Measurements from ENCODE around the gene PRKAB1. TPM values are rescaled to one million over a fixed set of nuclear protein-coding genes. Genes with fewer than 3 reads are reported as not detected.
"Not testable (repeated sequence)": the region's sequence is repeated elsewhere in the genome, so short reads cannot be mapped to it uniquely, and the experiment has no call there.

The PRKAB1 gene
- total RNA-seq, result 10 to 100 TPM; 18.5 to 44.3 (median 19.7) TPM
- 10 to 100 TPM; 31.4 to 52.5 (median 52.3) TPM for polyA plus RNA-seq

GRCh38 chr12:119667577-119668323, at the start of gene PRKAB1:
Gene PRKAB1, plus strand, starts transcription at chr12:119668133. Its CDS starts 112 bp downstream, at chr12:119668245.
- 0% methylated on average over 69 of the region's 69 CpGs for WGBS, 2 donors
- DNase-seq, result peak; percentile 98
- Histone ChIP-seq H3K27me3 (no peaks in the 10 kb centered on the region), H3K9me3 (no peaks in the 10 kb centered on the region), H3K36me3 (peaks cover 3 to 17% (median 6%) of the 10 kb centered on the region in 4 donors), H3K4me3 (peak within 1 kb of the TSS; percentile 78 to 88 (median 82)), H3K4me1 (peaks cover 0 to 26% (median 20%) of the 10 kb centered on the region in 4 donors), H3K27ac (peak within 1 kb of the TSS; percentile 89 to 96 (median 94))
- TF ChIP-seq POLR2AphosphoS5 (IDR thresholded peaks at IDR 0.05) (peak; percentile 77 to 92 (median 86)), EP300 (IDR thresholded peaks at IDR 0.05) (no peak), CTCF (IDR thresholded peaks at IDR 0.05) (peak; percentile 51 to 90 (median 78)), POLR2A (IDR thresholded peaks at IDR 0.05) (peak; percentile 50 to 89)
- intact Hi-C loops (cut with DNase I), result loop anchor here (5.0 kb wide), 1 partner anchor 1290 kb away; the partner anchor contains the start of gene SUDS3

DNA sequence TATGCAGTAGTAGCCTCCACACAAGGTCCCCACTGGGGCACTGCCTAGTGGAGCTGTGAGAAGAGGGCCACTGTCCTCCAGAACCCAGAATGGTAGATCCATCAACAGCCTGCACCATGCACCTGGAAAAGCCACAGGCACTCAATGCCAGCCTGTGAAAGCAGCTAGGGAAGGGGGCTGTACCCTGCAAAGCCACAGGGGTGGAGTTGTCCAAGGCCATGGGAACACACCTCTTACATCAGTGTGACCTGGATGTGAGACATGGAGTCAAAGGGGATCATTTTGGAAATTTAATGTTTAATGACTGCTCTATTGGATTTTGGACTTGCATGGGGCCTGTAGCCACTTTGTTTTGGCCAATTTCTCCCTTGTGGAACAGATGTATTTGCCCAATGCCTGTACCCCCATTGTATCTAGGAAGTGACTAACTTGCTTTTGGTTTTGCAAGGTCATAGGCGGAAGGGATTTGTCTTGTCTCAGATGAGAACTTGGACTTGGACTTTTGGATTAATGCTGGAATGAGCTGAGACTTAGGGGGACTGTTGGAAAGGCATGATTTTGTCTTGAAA, 49.5 kb upstream of the PRKAB1 start:
- intact Hi-C loops (cut with DNase I); H3K36me3 ChIP-seq; H3K4me1 ChIP-seq; H3K27ac ChIP-seq; H3K9me3 ChIP-seq; DNase-seq; H3K4me3 ChIP-seq; H3K27me3 ChIP-seq: not testable (repeated sequence)
- 96% methylated on average over 1 of the region's 1 CpG for WGBS, 2 donors

- DNase-seq, result no peak
- Histone ChIP-seq H3K27ac (no peak overlapping the region), H3K9me3 (no peaks in the 10 kb centered on the region), H3K36me3 (no peaks in the 10 kb centered on the region), H3K27me3 (peaks cover 0 to 8% (median 0%) of the 10 kb centered on the region in 3 donors), H3K4me1 (no peaks in the 10 kb centered on the region), H3K4me3 (no peak overlapping the region)
- TF ChIP-seq POLR2AphosphoS5 (IDR thresholded peaks at IDR 0.05), result no peak
- TF ChIP-seq POLR2A (IDR thresholded peaks at IDR 0.05), result no peak
- TF ChIP-seq CTCF (IDR thresholded peaks at IDR 0.05), result no peak
- TF ChIP-seq EP300 (IDR thresholded peaks at IDR 0.05), result no peak
- intact Hi-C loops (cut with DNase I), result no loop called here
- 54 to 57% methylated on average over 1 of the region's 1 CpG for WGBS, 2 donors
Measured at GRCh38 chr12:119620490-119620889, 47.4 kb upstream of the PRKAB1 start.

DNA sequence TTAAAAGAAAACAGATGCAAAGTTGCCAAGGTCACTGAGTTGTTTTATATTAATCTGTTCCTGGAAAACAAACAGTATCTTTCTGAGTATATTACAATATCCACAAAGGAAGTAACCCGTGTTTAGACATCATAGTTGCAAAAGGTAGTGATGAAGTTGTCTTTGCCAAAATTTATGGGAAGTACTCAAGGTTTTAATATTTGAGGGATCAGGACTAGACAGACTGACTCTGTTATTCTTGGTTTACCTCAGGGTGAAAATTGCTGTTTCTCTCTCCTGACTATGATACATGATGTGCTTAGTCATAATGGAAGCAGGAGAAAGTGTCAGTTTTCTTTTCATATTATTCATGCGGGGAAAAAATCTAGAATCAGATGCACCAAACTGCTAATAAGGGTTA, 46.1 kb upstream of the PRKAB1 start:
- no peaks in the 10 kb centered on the region for H3K9me3 ChIP-seq
- H3K27me3 ChIP-seq, result peaks cover 0 to 8% (median 0%) of the 10 kb centered on the region in 3 donors
- no peaks in the 10 kb centered on the region for H3K4me1 ChIP-seq
- H3K27ac ChIP-seq, result no peak overlapping the region
- 28 to 42% methylated on average over 2 of the region's 2 CpGs for WGBS, 2 donors
- intact Hi-C loops (cut with DNase I), result no loop called here
- DNase-seq, result no peak
- H3K4me3 ChIP-seq, result no peak overlapping the region
- TF ChIP-seq EP300 (IDR thresholded peaks at IDR 0.05) (no peak), CTCF (IDR thresholded peaks at IDR 0.05) (no peak), POLR2A (IDR thresholded peaks at IDR 0.05) (no peak), POLR2AphosphoS5 (IDR thresholded peaks at IDR 0.05) (no peak)
- H3K36me3 ChIP-seq, result no peaks in the 10 kb centered on the region

DNA sequence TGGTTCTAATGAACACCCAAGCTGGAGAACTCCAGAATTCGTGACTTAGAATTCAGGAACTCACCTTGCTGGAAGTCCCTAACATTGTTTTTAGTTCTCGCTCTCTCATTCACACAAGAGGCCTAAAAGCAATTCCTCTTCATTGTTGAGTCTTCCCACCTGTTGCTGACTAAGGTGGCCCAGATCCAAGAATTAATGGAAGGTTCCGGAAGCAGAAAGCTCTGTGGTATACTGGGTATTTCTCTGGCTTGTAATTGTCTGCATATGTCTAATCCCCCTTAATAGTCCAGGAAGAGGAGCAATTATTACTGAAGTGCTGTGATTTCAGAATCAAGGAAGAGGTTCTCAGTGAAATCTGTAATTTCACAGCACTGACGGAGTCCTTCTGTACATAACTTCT, 43.0 kb upstream of the PRKAB1 start:
- DNase-seq, result no peak
- Histone ChIP-seq H3K27me3 (no peaks in the 10 kb centered on the region), H3K9me3 (no peaks in the 10 kb centered on the region), H3K27ac (no peak overlapping the region), H3K4me3 (no peak overlapping the region), H3K36me3 (no peaks in the 10 kb centered on the region), H3K4me1 (no peaks in the 10 kb centered on the region)
- 75 to 77% methylated on average over 4 of the region's 4 CpGs for whole genome bisulfite sequencing, 2 donors
- TF ChIP-seq CTCF (IDR thresholded peaks at IDR 0.05) (no peak), POLR2A (IDR thresholded peaks at IDR 0.05) (no peak), EP300 (IDR thresholded peaks at IDR 0.05) (no peak), POLR2AphosphoS5 (IDR thresholded peaks at IDR 0.05) (no peak)
- intact Hi-C loops (cut with DNase I), result no loop called here

Data from sigmoid colon (tissue), 7 donors.